Smooth muscle cell (in vitro differentiated cells): ENCODE results near the gene PRM1. TPM values are rescaled to one million over a fixed set of nuclear protein-coding genes. Genes with fewer than 3 reads are reported as not detected.

ENCODE experiments used
- DNase-seq: peaks from one replicate; lab custom pipeline; 2025; ENCODE audit not compliant: unreplicated experiment; lab: John Stamatoyannopoulos, UW
- H2AFZ ChIP-seq: fragments of 200-600 bp; sonication (generic); 2 replicates; pipeline ENCODE4 v1.6.0; 2016; ENCODE audit warnings: antibody characterized with exemption, low read depth, mild to moderate bottlenecking
- H3F3A ChIP-seq: fragments of 200-600 bp; sonication (generic); 2 replicates; pipeline ENCODE4 v1.6.0; 2017; ENCODE audit warnings: antibody characterized with exemption, low read depth
- H3K27ac ChIP-seq: fragments of 200-600 bp; sonication (generic); 2 replicates; pipeline ENCODE4 v1.5.1; 2016; ENCODE audit warnings: low read depth, mild to moderate bottlenecking
- H3K27me3 ChIP-seq: fragments of 200-600 bp; sonication (generic); 2 replicates; pipeline ENCODE4 v1.6.1; 2016; ENCODE audit warnings: low read depth, mild to moderate bottlenecking
- H3K36me3 ChIP-seq: fragments of 200-600 bp; sonication (generic); 2 replicates; pipeline ENCODE4 v1.5.1; 2016; ENCODE audit warnings: low read depth
- H3K4me1 ChIP-seq: fragments of 200-600 bp; sonication (generic); 2 replicates; pipeline ENCODE4 v1.5.1; 2016; ENCODE audit warnings: low read depth
- H3K4me2 ChIP-seq: fragments of 200-600 bp; sonication (generic); 2 replicates; pipeline ENCODE4 v1.6.0; 2016; ENCODE audit warnings: mild to moderate bottlenecking
- H3K4me3 ChIP-seq: fragments of 200-600 bp; sonication (generic); 2 replicates; pipeline ENCODE4 v1.5.1; 2016; ENCODE audit warnings: mild to moderate bottlenecking
- H3K79me2 ChIP-seq: fragments of 200-600 bp; sonication (generic); 2 replicates; pipeline ENCODE4 v1.6.0; 2016; ENCODE audit warnings: low read depth, mild to moderate bottlenecking
- H3K9ac ChIP-seq: fragments of 200-600 bp; sonication (generic); 2 replicates; pipeline ENCODE4 v1.6.0; 2016; ENCODE audit warnings: low read depth
- H3K9me3 ChIP-seq: fragments of 200-600 bp; sonication (generic); replicated peaks from 2 replicates; pipeline ENCODE4 v1.5.1; 2016; ENCODE audit warnings: low read depth
- H4K20me1 ChIP-seq: fragments of 200-600 bp; sonication (generic); 2 replicates; pipeline ENCODE4 v1.6.0; 2016; ENCODE audit warnings: low read depth
- CTCF ChIP-seq: fragments of 200-600 bp; sonication (generic); IDR thresholded peaks from 2 replicates; pipeline ENCODE4 v1.5.1; 2017; ENCODE audit warnings: borderline replicate concordance, mild to moderate bottlenecking, antibody characterized with exemption; ENCODE audit not compliant: insufficient read depth, poor library complexity, severe bottlenecking
- WGBS: methylation state at CpG from one replicate; pipeline ENCODE4 v1.1.7; 2016; ENCODE audit warnings: low lambda C conversion rate; 5-methylcytosine and 5-hydroxymethylcytosine counted together
- polyA plus RNA-seq: library from polyadenylated mRNA; unstranded; fragments of >200 nt; fragmentation: Nextera tagmentation; extraction: Ambion mirVana; gene quantifications from 2 replicates; pipeline ENCODE4 v1.2.1, GENCODE V29; 2016
- total RNA-seq: library from RNA; depleted of rRNA; stranded (reverse); fragments of >200 nt; gene quantifications from 2 replicates; pipeline ENCODE4 v1.2.3, GENCODE V29; 2014

Gene PRM1
- total and polyA plus RNA-seq, 2 experiments from 2014 or later, result not detected

GRCh38 chr16:11253995-11254912 lies 26.9 kb downstream of the PRM1 start:
- Histone ChIP-seq H3K4me3 (peak overlapping the region; percentile 95), H3K27ac (peak overlapping the region; percentile 49), H3F3A (peaks cover 18% of the 10 kb centered on the region), H4K20me1 (peaks cover 35% of the 10 kb centered on the region), H3K4me2 (peak overlapping the region; percentile 95), H3K36me3 (no peaks in the 10 kb centered on the region), H3K9ac (no peak overlapping the region), H3K4me1 (peaks cover 10% of the 10 kb centered on the region), H3K9me3 (no peaks in the 10 kb centered on the region), H2AFZ (no peak overlapping the region), H3K79me2 (peaks cover 19% of the 10 kb centered on the region), H3K27me3 (no peaks in the 10 kb centered on the region)
- no peak for TF ChIP-seq CTCF
- DNase-seq, result no peak
- WGBS, result 30% methylated on average over 29 of the region's 29 CpGs

DNA sequence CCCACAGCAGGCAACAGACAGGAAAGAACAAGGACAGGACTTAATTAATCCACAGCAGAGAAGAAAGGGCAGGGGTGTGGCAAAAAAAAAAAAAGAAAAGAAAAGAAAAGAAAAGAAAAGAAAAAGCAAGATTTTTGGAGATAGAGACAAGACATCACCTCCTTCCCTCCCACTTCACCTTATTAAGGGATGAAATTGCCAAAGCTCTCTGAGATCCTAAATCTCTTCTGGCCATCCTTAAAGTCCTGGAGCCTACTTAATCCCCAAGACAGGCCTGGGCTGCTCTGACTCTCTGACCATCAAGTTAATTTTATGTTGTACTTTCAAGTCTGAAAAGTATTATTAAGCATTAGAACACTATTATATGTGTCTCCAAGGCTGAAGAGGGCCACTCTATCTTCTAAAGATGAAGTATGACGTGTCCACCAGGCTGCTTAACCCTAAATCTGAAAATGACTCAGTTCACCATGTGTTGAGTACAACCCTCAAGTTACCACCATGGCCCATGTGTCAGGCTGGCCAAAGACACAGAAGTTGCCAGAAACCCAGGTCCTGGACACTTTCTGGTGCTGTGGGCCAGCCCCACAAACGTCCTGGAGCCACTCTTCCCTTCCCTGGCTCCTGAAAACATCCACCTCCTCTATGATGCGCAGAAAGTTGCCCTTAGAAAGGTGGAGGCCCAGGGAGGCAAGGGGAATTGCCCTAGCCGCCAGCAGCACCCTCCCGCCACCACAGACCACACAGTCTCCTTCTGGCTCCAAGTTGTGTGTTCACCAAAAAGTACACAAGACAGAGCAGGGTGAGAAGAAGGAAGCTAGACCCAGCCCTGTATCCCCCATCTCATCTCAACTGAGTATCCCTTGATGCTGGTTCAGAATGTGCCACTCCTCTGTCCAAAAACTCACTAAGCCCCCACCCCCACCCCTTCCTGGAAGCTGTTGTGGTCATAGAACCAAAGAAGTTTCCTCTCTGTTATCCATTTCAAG lies 27.8 kb downstream of the PRM1 start:
- Histone ChIP-seq H3K4me1 (peaks cover 10% of the 10 kb centered on the region), H3K27ac (peak overlapping the region; percentile 49), H3K36me3 (no peaks in the 10 kb centered on the region), H2AFZ (no peak overlapping the region), H3F3A (peaks cover 18% of the 10 kb centered on the region), H3K4me2 (peak overlapping the region; percentile 95), H3K79me2 (peaks cover 19% of the 10 kb centered on the region), H3K9ac (no peak overlapping the region), H3K9me3 (no peaks in the 10 kb centered on the region), H3K27me3 (no peaks in the 10 kb centered on the region), H3K4me3 (peak overlapping the region; percentile 95), H4K20me1 (peaks cover 35% of the 10 kb centered on the region)
- TF ChIP-seq CTCF, result no peak
- no peak for DNase-seq
- 52% methylated on average over 5 of the region's 5 CpGs for WGBS

DNA sequence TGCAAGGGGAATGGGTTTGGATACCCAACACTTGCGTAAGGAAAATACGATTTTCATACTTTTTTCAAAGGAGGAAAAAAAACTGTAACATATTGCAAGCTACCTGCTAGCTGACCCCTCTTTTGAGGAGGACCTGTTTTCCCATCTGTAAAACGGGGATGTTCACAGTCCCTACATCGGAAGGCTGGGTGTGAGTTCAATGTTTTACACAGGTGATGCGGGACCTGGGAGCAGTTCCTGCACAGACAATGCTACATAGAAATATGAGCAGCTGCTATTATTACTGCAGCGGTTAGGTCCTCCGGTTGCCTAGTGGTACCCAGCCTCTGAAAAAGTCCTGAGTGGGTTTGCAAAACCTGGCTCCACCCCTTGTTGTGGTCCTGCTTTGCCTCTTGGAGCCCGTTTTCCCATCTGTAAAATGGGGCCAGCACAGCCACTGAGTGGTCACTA lies 28.6 kb downstream of the PRM1 start:
- H3K79me2 ChIP-seq, result peaks cover 19% of the 10 kb centered on the region
- H4K20me1 ChIP-seq, result peaks cover 35% of the 10 kb centered on the region
- H3K4me1 ChIP-seq, result peaks cover 10% of the 10 kb centered on the region
- TF ChIP-seq CTCF, result no peak
- no peak overlapping the region for H2AFZ ChIP-seq
- H3K9ac ChIP-seq, result no peak overlapping the region
- H3K36me3 ChIP-seq, result no peaks in the 10 kb centered on the region
- no peak overlapping the region for H3K27ac ChIP-seq
- DNase-seq, result no peak
- peak overlapping the region; percentile 95 for H3K4me2 ChIP-seq
- no peak overlapping the region for H3K4me3 ChIP-seq
- WGBS, result 93% methylated on average over 8 of the region's 8 CpGs
- peaks cover 18% of the 10 kb centered on the region for H3F3A ChIP-seq
- H3K9me3 ChIP-seq, result no peaks in the 10 kb centered on the region
- no peaks in the 10 kb centered on the region for H3K27me3 ChIP-seq
